Suprapubic skin (tissue), 4 donors: ENCODE results near the gene AP1M1.

Source experiments
- CTCF ChIP-seq, 2 donors: fragments of 200-600 bp in 1 of 2; fragments of 450-650 bp in 1 of 2; sonication (generic) in 1 of 2; IDR thresholded peaks; one replicate each; pipeline ENCODE4 v1.5.1; 2016 to 2019; ENCODE audit warnings: antibody characterized with exemption in 2 of 2, mild to moderate bottlenecking in 1 of 2, moderate library complexity in 1 of 2
- POLR2A ChIP-seq, 2 donors: fragments of 450-650 bp; IDR thresholded peaks; one replicate each; pipeline ENCODE4 v1.6.1; 2017; ENCODE audit warnings: antibody characterized with exemption in 2 of 2, mild to moderate bottlenecking in 2 of 2, moderate library complexity in 2 of 2
- POLR2AphosphoS5 ChIP-seq, 3 donors: sonication (generic); formaldehyde crosslinking; IDR thresholded peaks; one replicate each; pipeline ENCODE4 v1.6.1; 2017; ENCODE audit warnings: antibody characterized with exemption in 3 of 3

- TF ChIP-seq CTCF (IDR thresholded peaks at IDR 0.05) (no peak), POLR2A (IDR thresholded peaks at IDR 0.05) (no peak), POLR2AphosphoS5 (IDR thresholded peaks at IDR 0.05) (no peak)
These were observed 20.2 kb downstream of the AP1M1 start for GRCh38 chr19:16217716-16218451.
